Glutamatergic neuron (in vitro differentiated cells): ENCODE measurements around the gene CALR3. TPM values are rescaled to one million over a fixed set of nuclear protein-coding genes. Genes with fewer than 3 reads are reported as not detected.
"Not testable (repeated sequence)": the region's sequence is repeated elsewhere in the genome, so short reads cannot be mapped to it uniquely, and the experiment has no call there.

Experiments
- DNase-seq: peaks from one replicate; pipeline ENCODE4 v3.0.0; 2022
- H3K27ac Mint-ChIP-seq: one replicate; pipeline ENCODE4 v1.8.0; 2020; ENCODE audit warnings: mild to moderate bottlenecking, mixed read lengths, inconsistent platforms; ENCODE audit not compliant: unreplicated experiment
- H3K27me3 Mint-ChIP-seq: one replicate; pipeline ENCODE4 v1.8.0; 2020; ENCODE audit warnings: mild to moderate bottlenecking, moderate library complexity, mixed read lengths, inconsistent platforms; ENCODE audit not compliant: unreplicated experiment
- H3K36me3 Mint-ChIP-seq: one replicate; pipeline ENCODE4 v1.8.0; 2020; ENCODE audit warnings: mild to moderate bottlenecking, mixed read lengths, inconsistent platforms; ENCODE audit not compliant: unreplicated experiment
- H3K4me1 Mint-ChIP-seq: one replicate; pipeline ENCODE4 v1.8.0; 2020; ENCODE audit warnings: mild to moderate bottlenecking, low read depth, mixed read lengths, inconsistent platforms; ENCODE audit not compliant: unreplicated experiment
- H3K4me3 Mint-ChIP-seq: one replicate; pipeline ENCODE4 v1.8.0; 2020; ENCODE audit warnings: mild to moderate bottlenecking, mixed read lengths, inconsistent platforms; ENCODE audit not compliant: unreplicated experiment
- H3K9me3 Mint-ChIP-seq: one replicate; pipeline ENCODE4 v1.8.0; 2020; ENCODE audit warnings: mild to moderate bottlenecking, moderate library complexity, mixed read lengths, inconsistent platforms; ENCODE audit not compliant: unreplicated experiment
- CTCF ChIP-seq: fragments of 200-600 bp; sonication (generic); IDR thresholded peaks from one replicate; pipeline ENCODE4 v1.5.0; 2021; ENCODE audit not compliant: partially characterized antibody, unreplicated experiment
- total RNA-seq: library from RNA; stranded (reverse); fragmentation: NEBNext Ultra II Directional; extraction: Animal tissue kit (Norgen Biotek cat#: 25700); gene quantifications from one replicate; pipeline ENCODE4 v1.2.1, GENCODE V29; 2021; ENCODE audit not compliant: unreplicated experiment

The CALR3 gene
- total RNA-seq, 1 donor from 2014 or later: not detected

- Mint-ChIP-seq H3K9me3 (peaks cover 2% of the 10 kb centered on the region), H3K27ac (peak overlapping the region; percentile 83), H3K4me3 (peak overlapping the region; percentile 95), H3K36me3 (peaks cover 4% of the 10 kb centered on the region), H3K4me1 (no peaks in the 10 kb centered on the region), H3K27me3 (peaks cover 2% of the 10 kb centered on the region)
- DNase-seq: no peak
- TF ChIP-seq CTCF: no peak
Measured at GRCh38 chr19:16496613-16496983, 631 bp upstream of the CALR3 start.

GRCh38 chr19:16486476-16486875 lies 9.5 kb downstream of the CALR3 start:
- H3K9me3 Mint-ChIP-seq, H3K4me1 Mint-ChIP-seq, DNase-seq, H3K27me3 Mint-ChIP-seq, H3K36me3 Mint-ChIP-seq, H3K4me3 Mint-ChIP-seq, H3K27ac Mint-ChIP-seq: not testable (repeated sequence)

GRCh38 chr19:16482745-16483144 lies 13.2 kb downstream of the CALR3 start:
- no peak for TF ChIP-seq CTCF
- Mint-ChIP-seq H3K36me3 (no peaks in the 10 kb centered on the region), H3K4me3 (no peak overlapping the region), H3K4me1 (no peaks in the 10 kb centered on the region), H3K27ac (no peak overlapping the region), H3K9me3 (no peaks in the 10 kb centered on the region), H3K27me3 (no peaks in the 10 kb centered on the region)
- no peak for DNase-seq

GRCh38 chr19:16477311-16477710 lies 18.7 kb downstream of the CALR3 start:
- H3K27me3 Mint-ChIP-seq: no peaks in the 10 kb centered on the region
- H3K9me3 Mint-ChIP-seq: no peaks in the 10 kb centered on the region
- H3K27ac Mint-ChIP-seq: no peak overlapping the region
- no peak for TF ChIP-seq CTCF
- no peak for DNase-seq
- no peaks in the 10 kb centered on the region for H3K36me3 Mint-ChIP-seq
- H3K4me1 Mint-ChIP-seq: no peaks in the 10 kb centered on the region
- no peak overlapping the region for H3K4me3 Mint-ChIP-seq

GRCh38 chr19:16476401-16476800 lies 19.6 kb downstream of the CALR3 start:
- Mint-ChIP-seq H3K4me3 (no peak overlapping the region), H3K36me3 (no peaks in the 10 kb centered on the region), H3K27ac (no peak overlapping the region), H3K9me3 (no peaks in the 10 kb centered on the region), H3K4me1 (no peaks in the 10 kb centered on the region), H3K27me3 (peaks cover 2% of the 10 kb centered on the region)
- DNase-seq: no peak
- TF ChIP-seq CTCF: no peak
